ENCODE results near the gene DNAH2. TPM values are rescaled to one million over a fixed set of nuclear protein-coding genes. Genes with fewer than 3 reads are reported as not detected.
A peak's percentile ranks its signal among the peaks of the same experiment; 100 is the strongest.

Gene DNAH2
- polyA plus RNA-seq, 2 of the 4 experiments (the other 2 are of a cell fraction) = 0.01 to 0.08 TPM

DNA sequence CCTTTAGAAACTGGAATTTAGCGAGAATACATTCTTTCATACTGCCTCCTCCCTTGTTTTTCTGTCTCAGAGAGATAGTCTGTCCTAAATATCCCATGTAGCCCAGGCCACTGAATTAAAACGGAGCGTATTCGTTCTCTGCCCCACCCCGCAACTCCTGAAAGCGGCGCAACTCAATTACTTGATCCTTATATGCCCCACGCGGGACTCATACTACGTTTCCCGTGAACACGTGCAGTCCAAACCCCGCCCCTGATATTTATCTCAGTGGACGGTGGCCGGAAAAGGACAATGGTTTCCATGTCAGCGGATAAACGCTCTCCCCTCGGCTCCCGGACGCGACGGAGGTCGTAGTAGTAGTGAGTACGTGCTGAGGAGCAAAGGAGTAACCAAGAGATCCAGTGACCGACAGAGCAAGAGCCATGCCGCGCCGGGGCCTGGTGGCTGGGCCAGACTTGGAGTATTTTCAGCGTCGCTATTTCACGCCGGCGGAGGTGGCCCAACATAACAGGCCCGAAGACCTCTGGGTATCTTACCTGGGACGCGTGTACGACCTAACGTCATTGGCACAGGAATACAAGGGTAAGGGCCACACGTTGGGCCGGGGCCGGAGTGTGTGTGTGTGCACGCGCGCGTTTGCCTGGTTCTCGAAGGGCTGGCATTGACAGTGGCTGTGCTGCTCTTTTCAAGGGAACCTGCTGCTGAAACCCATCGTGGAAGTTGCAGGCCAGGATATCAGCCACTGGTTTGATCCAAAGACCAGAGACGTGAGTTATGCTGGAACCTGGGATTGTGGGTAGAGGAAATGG lies 140.4 kb downstream of the DNAH2 start, which contains the start of gene CYB5D1:
CYB5D1 (plus strand) TSS at position 291 of the 809 bp plus-strand sequence; CDS start at position 423, 132 bp downstream.
- Histone ChIP-seq H3K4me3 (peak within 1 kb of the TSS; percentile 69), H3K4me1 (peaks cover 23% of the 10 kb centered on the region), H3K9me3 (no peaks in the 10 kb centered on the region), H3K4me2 (peak within 1 kb of the TSS; percentile 99), H3K27ac (peak within 1 kb of the TSS; percentile 91 to 98)
- under 1% methylated on average over 39 of the region's 48 CpGs for WGBS (ENCODE audit: missing lambda C conversion rate)
- DNase-seq (ENCODE audit: low read depth in 1 of 2, low spot score in 1 of 2) (peak; percentile 75 to 98), FAIRE-seq (no peak), ATAC-seq (peak; percentile 52 to 58)
- CTCF ChIA-PET = interaction anchor here (0.5 to 14.5 kb wide), 38 partner anchors 13 to 675 kb away, joined by 3 to 339 read pairs (median 6); partner anchors contain the start of gene KDM6B
- POLR2A ChIA-PET = interaction anchor here (0.6 to 2.7 kb wide), 25 partner anchors 9 to 274 kb away, joined by 3 to 65 read pairs (median 5); partner anchors contain the start of genes CHD3, CNTROB, KDM6B and MPDU1
- no peak for TF ChIP-seq MAZ (IDR thresholded peaks at IDR 0.05; ENCODE audit: borderline replicate concordance, low read depth, low read length)
- no peak for TF ChIP-seq FOXS1 (CRISPR knock-in tag; IDR thresholded peaks at IDR 0.05)
- no peak for TF ChIP-seq JUNB (IDR thresholded peaks at IDR 0.05)
- TF ChIP-seq EHF (CRISPR knock-in tag; IDR thresholded peaks at IDR 0.05) = no peak
- TF ChIP-seq ZNF302 (CRISPR knock-in tag; IDR thresholded peaks at IDR 0.05) = no peak
- TF ChIP-seq HOXB5 (CRISPR knock-in tag; IDR thresholded peaks at IDR 0.05) = no peak
- TF ChIP-seq SMC3 (IDR thresholded peaks at IDR 0.05) = no peak
- TF ChIP-seq ZSCAN20 (CRISPR knock-in tag; IDR thresholded peaks at IDR 0.05) = no peak
- TF ChIP-seq, protein P1, sequence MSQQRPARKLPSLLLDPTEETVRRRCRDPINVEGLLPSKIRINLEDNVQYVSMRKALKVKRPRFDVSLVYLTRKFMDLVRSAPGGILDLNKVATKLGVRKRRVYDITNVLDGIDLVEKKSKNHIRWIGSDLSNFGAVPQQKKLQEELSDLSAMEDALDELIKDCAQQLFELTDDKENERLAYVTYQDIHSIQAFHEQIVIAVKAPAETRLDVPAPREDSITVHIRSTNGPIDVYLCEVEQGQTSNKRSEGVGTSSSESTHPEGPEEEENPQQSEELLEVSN (IDR thresholded peaks at IDR 0.05; ENCODE audit: borderline replicate concordance, low read depth) = peak; percentile 28; the same call in 1 of the 2 replicates
- TF ChIP-seq NR3C1 (IDR thresholded peaks at IDR 0.05) = no peak
- TF ChIP-seq, protein P2, sequence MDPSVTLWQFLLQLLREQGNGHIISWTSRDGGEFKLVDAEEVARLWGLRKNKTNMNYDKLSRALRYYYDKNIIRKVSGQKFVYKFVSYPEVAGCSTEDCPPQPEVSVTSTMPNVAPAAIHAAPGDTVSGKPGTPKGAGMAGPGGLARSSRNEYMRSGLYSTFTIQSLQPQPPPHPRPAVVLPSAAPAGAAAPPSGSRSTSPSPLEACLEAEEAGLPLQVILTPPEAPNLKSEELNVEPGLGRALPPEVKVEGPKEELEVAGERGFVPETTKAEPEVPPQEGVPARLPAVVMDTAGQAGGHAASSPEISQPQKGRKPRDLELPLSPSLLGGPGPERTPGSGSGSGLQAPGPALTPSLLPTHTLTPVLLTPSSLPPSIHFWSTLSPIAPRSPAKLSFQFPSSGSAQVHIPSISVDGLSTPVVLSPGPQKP (IDR thresholded peaks at IDR 0.05; ENCODE audit: low read depth, low read length) = no peak
- TF ChIP-seq CBX2 (IDR thresholded peaks at IDR 0.05; ENCODE audit: borderline replicate concordance, low read depth) = no peak
- TF ChIP-seq ESRRA (IDR thresholded peaks at IDR 0.05; ENCODE audit: borderline replicate concordance, low read length) = no peak
- TF ChIP-seq MYC (IDR thresholded peaks at IDR 0.05; ENCODE audit: borderline replicate concordance, low read length) = peak; percentile 98
- peak; percentile 14; the same call in 1 of the 2 replicates for TF ChIP-seq FOSB (CRISPR knock-in tag; IDR thresholded peaks at IDR 0.05)
- peak; percentile 98 for TF ChIP-seq GATA3 (IDR thresholded peaks at IDR 0.05; ENCODE audit: borderline replicate concordance)
- TF ChIP-seq KDM1A (IDR thresholded peaks at IDR 0.05; ENCODE audit: low read depth) = no peak
- TF ChIP-seq, protein P3, sequence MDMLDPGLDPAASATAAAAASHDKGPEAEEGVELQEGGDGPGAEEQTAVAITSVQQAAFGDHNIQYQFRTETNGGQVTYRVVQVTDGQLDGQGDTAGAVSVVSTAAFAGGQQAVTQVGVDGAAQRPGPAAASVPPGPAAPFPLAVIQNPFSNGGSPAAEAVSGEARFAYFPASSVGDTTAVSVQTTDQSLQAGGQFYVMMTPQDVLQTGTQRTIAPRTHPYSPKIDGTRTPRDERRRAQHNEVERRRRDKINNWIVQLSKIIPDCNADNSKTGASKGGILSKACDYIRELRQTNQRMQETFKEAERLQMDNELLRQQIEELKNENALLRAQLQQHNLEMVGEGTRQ (IDR thresholded peaks at IDR 0.05) = peak; percentile 87
- TF ChIP-seq RNF2 (IDR thresholded peaks at IDR 0.05; ENCODE audit: borderline replicate concordance, low read depth) = no peak
- no peak for TF ChIP-seq CBX8 (IDR thresholded peaks at IDR 0.05)
- TF ChIP-seq RAD21 (conservative IDR thresholded peaks at IDR 0.05 in 1 of 2, IDR thresholded peaks at IDR 0.05 in 1 of 2) = peak in 1 of 2 experiments; percentile 9; a peak in 1 of 5 replicates
- TF ChIP-seq PHF8 (IDR thresholded peaks at IDR 0.05; ENCODE audit: borderline replicate concordance, low read depth) = peak; percentile 14
- peak; percentile 16; the same call in 1 of the 2 replicates for TF ChIP-seq TFCP2L1 (CRISPR knock-in tag; IDR thresholded peaks at IDR 0.05)
- no peak for TF ChIP-seq EHMT2 (IDR thresholded peaks at IDR 0.05; ENCODE audit: low read depth)
- TF ChIP-seq HDAC2 (IDR thresholded peaks at IDR 0.05) = 0 out of 2 replicates have a peak, but pooled peaks have one; percentile 43
- TF ChIP-seq ZC3H11A (IDR thresholded peaks at IDR 0.05) = no peak
- TF ChIP-seq POLR2AphosphoS2 (conservative IDR thresholded peaks at IDR 0.05; ENCODE audit: low read length) = peak; percentile 46; the same call in 1 of the 2 replicates
- TF ChIP-seq CEBPB (IDR thresholded peaks at IDR 0.05) = no peak; a peak in 1 of 4 replicates
- TF ChIP-seq MAFK (IDR thresholded peaks at IDR 0.05; ENCODE audit: partially characterized antibody) = no peak
- peak; percentile 78 for TF ChIP-seq BHLHE40 (IDR thresholded peaks at IDR 0.05; ENCODE audit: low read depth, low read length)
- no peak for TF ChIP-seq RARB (CRISPR knock-in tag; IDR thresholded peaks at IDR 0.05)
- TF ChIP-seq, protein P4, sequence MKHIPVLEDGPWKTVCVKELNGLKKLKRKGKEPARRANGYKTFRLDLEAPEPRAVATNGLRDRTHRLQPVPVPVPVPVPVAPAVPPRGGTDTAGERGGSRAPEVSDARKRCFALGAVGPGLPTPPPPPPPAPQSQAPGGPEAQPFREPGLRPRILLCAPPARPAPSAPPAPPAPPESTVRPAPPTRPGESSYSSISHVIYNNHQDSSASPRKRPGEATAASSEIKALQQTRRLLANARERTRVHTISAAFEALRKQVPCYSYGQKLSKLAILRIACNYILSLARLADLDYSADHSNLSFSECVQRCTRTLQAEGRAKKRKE (CRISPR knock-in tag; IDR thresholded peaks at IDR 0.05; ENCODE audit: low read depth) = no peak
- no peak for TF ChIP-seq RFX5 (IDR thresholded peaks at IDR 0.05)
- TF ChIP-seq HEYL (CRISPR knock-in tag; IDR thresholded peaks at IDR 0.05) = no peak
- TF ChIP-seq, protein P5, sequence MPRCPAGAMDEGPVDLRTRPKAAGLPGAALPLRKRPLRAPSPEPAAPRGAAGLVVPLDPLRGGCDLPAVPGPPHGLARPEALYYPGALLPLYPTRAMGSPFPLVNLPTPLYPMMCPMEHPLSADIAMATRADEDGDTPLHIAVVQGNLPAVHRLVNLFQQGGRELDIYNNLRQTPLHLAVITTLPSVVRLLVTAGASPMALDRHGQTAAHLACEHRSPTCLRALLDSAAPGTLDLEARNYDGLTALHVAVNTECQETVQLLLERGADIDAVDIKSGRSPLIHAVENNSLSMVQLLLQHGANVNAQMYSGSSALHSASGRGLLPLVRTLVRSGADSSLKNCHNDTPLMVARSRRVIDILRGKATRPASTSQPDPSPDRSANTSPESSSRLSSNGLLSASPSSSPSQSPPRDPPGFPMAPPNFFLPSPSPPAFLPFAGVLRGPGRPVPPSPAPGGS (IDR thresholded peaks at IDR 0.05) = peak; percentile 52; the same call in 1 of the 3 replicates

All from A549 (cell line).